SK-N-SH (cell line): Measurements from ENCODE around the gene TAOK1. TPM values are rescaled to one million over a fixed set of nuclear protein-coding genes. Genes with fewer than 3 reads are reported as not detected.

ENCODE experiments used
- CTCF ChIA-PET: fragments of 300-600, 350-600 bp; formaldehyde crosslinking; extraction: SDS; loops from one replicate; lab custom pipeline; 2021; lab: Yijun Ruan, JAX
- POLR2A ChIA-PET: fragments of 350-600 bp; sonication (Branson Sonifier 250); formaldehyde crosslinking; extraction: SDS; loops from one replicate; lab custom pipeline; 2020; ENCODE audit warnings: antibody characterized with exemption, inconsistent platforms; lab: Yijun Ruan, JAX
- DNase-seq: peaks from one replicate; pipeline ENCODE4 v3.0.0; 2012
- H2AFZ ChIP-seq: fragments of 200-600 bp; sonication (generic); 2 replicates; pipeline ENCODE4 v1.8.1; 2016; ENCODE audit warnings: antibody characterized with exemption, mild to moderate bottlenecking, low read depth
- H3F3A ChIP-seq: fragments of 200-600 bp; sonication (generic); replicated peaks from 2 replicates; pipeline ENCODE3; 2016; ENCODE audit warnings: antibody characterized with exemption, mild to moderate bottlenecking; ENCODE audit not compliant: insufficient read depth
- H3K27ac ChIP-seq, 2 experiments: fragments of 200-500 bp in 1 of 2; fragments of 200-600 bp in 1 of 2; sonication (Bioruptor generic) in 1 of 2; sonication (generic), shearing (Covaris generic) in 1 of 2; 2 replicates each; pipeline versions ENCODE4 v1.5.1 to v1.6.1; 2014 to 2016; ENCODE audit warnings: low read depth in 2 of 2, inconsistent platforms in 1 of 2, low read length in 1 of 2, mild to moderate bottlenecking in 1 of 2, mixed read lengths in 1 of 2
- H3K27me3 ChIP-seq: fragments of 200-600 bp; sonication (generic), shearing (Covaris generic); 2 replicates; pipeline ENCODE4 v1.6.1; 2016; ENCODE audit warnings: mixed run types; ENCODE audit not compliant: insufficient read depth
- H3K36me3 ChIP-seq, 2 experiments: fragments of 200-500 bp in 1 of 2; fragments of 200-600 bp in 1 of 2; sonication (Bioruptor generic) in 1 of 2; sonication (generic) in 1 of 2; replicated peaks in 1 of 2; 2 replicates each; pipeline versions ENCODE3 to v1.5.1; 2014 to 2016; ENCODE audit warnings: low read length in 1 of 2, mild to moderate bottlenecking in 1 of 2; ENCODE audit not compliant: insufficient read depth in 2 of 2, control insufficient read depth in 1 of 2
- H3K4me1 ChIP-seq, 2 experiments: fragments of 200-500 bp in 1 of 2; fragments of 200-600 bp in 1 of 2; sonication (Bioruptor generic) in 1 of 2; sonication (generic), shearing (Covaris generic) in 1 of 2; 2 replicates each; pipeline versions ENCODE4 v1.5.1 to v1.6.1; 2014 to 2016; ENCODE audit warnings: low read depth in 1 of 2, low read length in 1 of 2, mixed run types in 1 of 2; ENCODE audit not compliant: insufficient read depth in 2 of 2, control insufficient read depth in 1 of 2
- H3K4me2 ChIP-seq: fragments of 200-600 bp; sonication (generic), shearing (Covaris generic); 2 replicates; pipeline ENCODE4 v1.6.1; 2017; ENCODE audit warnings: mixed run types
- H3K4me3 ChIP-seq, 2 experiments: fragments of 200-500 bp in 1 of 2; fragments of 200-600 bp in 1 of 2; sonication (Bioruptor generic) in 1 of 2; sonication (generic), shearing (Covaris generic) in 1 of 2; 2 replicates each; pipeline versions ENCODE4 v1.5.1 to v1.8.1; 2014 to 2016; ENCODE audit warnings: low read depth in 2 of 2, inconsistent platforms in 1 of 2, low read length in 1 of 2, mild to moderate bottlenecking in 1 of 2, mixed read lengths in 1 of 2, moderate library complexity in 1 of 2
- H3K79me2 ChIP-seq: fragments of 200-600 bp; sonication (generic); 2 replicates; pipeline ENCODE4 v1.8.1; 2017; ENCODE audit warnings: mild to moderate bottlenecking; ENCODE audit not compliant: insufficient read depth
- H3K9ac ChIP-seq: fragments of 200-600 bp; sonication (generic); 2 replicates; pipeline ENCODE4 v1.6.1; 2017; ENCODE audit warnings: mixed run types
- H3K9me2 ChIP-seq: fragments of 200-600 bp; sonication (generic); 2 replicates; pipeline ENCODE4 v1.6.1; 2017; ENCODE audit warnings: mixed run types
- H3K9me3 ChIP-seq: fragments of 200-600 bp; sonication (generic); 2 replicates; pipeline ENCODE4 v1.6.1; 2017; ENCODE audit warnings: mixed run types, mild to moderate bottlenecking, moderate library complexity
- H4K20me1 ChIP-seq: fragments of 200-600 bp; sonication (generic); 2 replicates; pipeline ENCODE4 v1.6.1; 2017; ENCODE audit warnings: mild to moderate bottlenecking, mixed run types; ENCODE audit not compliant: insufficient read depth
- EZH2phosphoT487 ChIP-seq: fragments of 200-600 bp; sonication (generic); IDR thresholded peaks from 2 replicates; pipeline ENCODE4 v1.6.1; 2017; ENCODE audit warnings: low read depth, mixed run types, mild to moderate bottlenecking, antibody characterized with exemption, moderate library complexity, borderline replicate concordance
- GABPA ChIP-seq: IDR thresholded peaks from 2 replicates; pipeline ENCODE4 v1.4.0; 2012; ENCODE audit warnings: low read depth, mild to moderate bottlenecking
- IRF3 ChIP-seq: fragments of 150-350 bp; IDR thresholded peaks from 2 replicates; pipeline ENCODE4 v1.6.1; 2016; ENCODE audit warnings: mild to moderate bottlenecking, low read depth, low read length
- JUND ChIP-seq: IDR thresholded peaks from 2 replicates; pipeline ENCODE4 v1.4.0; 2012
- MAX ChIP-seq: IDR thresholded peaks from 2 replicates; pipeline ENCODE4 v1.4.0; 2012; ENCODE audit warnings: low read depth
- MEF2A ChIP-seq: IDR thresholded peaks from 2 replicates; pipeline ENCODE4 v1.4.0; 2012; ENCODE audit warnings: low read depth, borderline replicate concordance
- MXI1 ChIP-seq: IDR thresholded peaks from 2 replicates; pipeline ENCODE4 v1.6.1; 2012; ENCODE audit warnings: mild to moderate bottlenecking, low read depth, low read length, improper control_type of control experiment
- RCOR1 ChIP-seq: fragments of 150-350 bp; IDR thresholded peaks from 2 replicates; pipeline ENCODE4 v1.6.1; 2017; ENCODE audit warnings: antibody characterized with exemption, low read length
- RFX5 ChIP-seq: IDR thresholded peaks from 2 replicates; pipeline ENCODE4 v1.6.1; 2012; ENCODE audit warnings: mild to moderate bottlenecking, improper control_type of control experiment, low read length
- SIN3A ChIP-seq: IDR thresholded peaks from 2 replicates; pipeline ENCODE4 v1.6.1; 2012; ENCODE audit warnings: low read depth, mild to moderate bottlenecking, low read length, moderate library complexity, borderline replicate concordance
- WGBS: methylation state at CpG from one replicate; pipeline ENCODE4 v1.1.6; 2017; ENCODE audit warnings: low lambda C conversion rate; 5-methylcytosine and 5-hydroxymethylcytosine counted together
- polyA plus RNA-seq, 3 experiments: library from polyadenylated mRNA; depleted of rRNA; stranded (reverse); fragments of >200 nt; gene quantifications; 2 replicates each; pipeline ENCODE4 v1.2.3, GENCODE V29; 2012
- TF ChIP-seq, protein P1 (sequence below): IDR thresholded peaks from 2 replicates; pipeline ENCODE4; 2012
- TF ChIP-seq, protein P2 (sequence below): fragments of 150-350 bp; IDR thresholded peaks from 2 replicates; pipeline ENCODE4 v1.6.1; 2017; ENCODE audit warnings: antibody characterized with exemption, low read length, low read depth, borderline replicate concordance

The TAOK1 gene
- polyA plus RNA-seq, 1 of the 3 experiments (the other 2 are of a cell fraction): 5.9 TPM

GRCh38 chr17:29504711-29505110 lies 114.5 kb downstream of the TAOK1 start:
- H3K9ac ChIP-seq: no peak overlapping the region
- no peak overlapping the region for H3K27ac ChIP-seq
- DNase-seq: no peak
- no peak overlapping the region for H3K4me3 ChIP-seq
- peaks cover 9% of the 10 kb centered on the region; the same call in 1 of the 2 replicates for H3K79me2 ChIP-seq
- peaks cover 22% of the 10 kb centered on the region for H3F3A ChIP-seq
- H3K4me2 ChIP-seq: no peak overlapping the region
- no peaks in the 10 kb centered on the region for H3K4me1 ChIP-seq
- H2AFZ ChIP-seq: no peak overlapping the region
- ChIA-PET POLR2A (no interaction called here), CTCF (interaction anchor here (0.7 to 1.4 kb wide), 4 partner anchors 76 to 356 kb away, joined by 3 to 4 read pairs (median 3); no protein-coding TSS in a partner anchor)
- 79% methylated on average over 1 of the region's 1 CpG for WGBS
- peaks cover 29 to 92% of the 10 kb centered on the region in 2 experiments for H3K36me3 ChIP-seq
- H3K9me2 ChIP-seq: no peaks in the 10 kb centered on the region
- no peaks in the 10 kb centered on the region for H4K20me1 ChIP-seq
- no peaks in the 10 kb centered on the region for H3K27me3 ChIP-seq
- TF ChIP-seq IRF3 (no peak), SIN3A (no peak), RFX5 (no peak), MEF2A (no peak)
- TF ChIP-seq, protein P1, sequence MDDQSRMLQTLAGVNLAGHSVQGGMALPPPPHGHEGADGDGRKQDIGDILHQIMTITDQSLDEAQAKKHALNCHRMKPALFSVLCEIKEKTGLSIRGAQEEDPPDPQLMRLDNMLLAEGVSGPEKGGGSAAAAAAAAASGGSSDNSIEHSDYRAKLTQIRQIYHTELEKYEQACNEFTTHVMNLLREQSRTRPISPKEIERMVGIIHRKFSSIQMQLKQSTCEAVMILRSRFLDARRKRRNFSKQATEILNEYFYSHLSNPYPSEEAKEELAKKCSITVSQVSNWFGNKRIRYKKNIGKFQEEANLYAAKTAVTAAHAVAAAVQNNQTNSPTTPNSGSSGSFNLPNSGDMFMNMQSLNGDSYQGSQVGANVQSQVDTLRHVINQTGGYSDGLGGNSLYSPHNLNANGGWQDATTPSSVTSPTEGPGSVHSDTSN: no peak
- TF ChIP-seq, all 33 proteins: peak for 0
- H3K9me3 ChIP-seq: no peaks in the 10 kb centered on the region

DNA sequence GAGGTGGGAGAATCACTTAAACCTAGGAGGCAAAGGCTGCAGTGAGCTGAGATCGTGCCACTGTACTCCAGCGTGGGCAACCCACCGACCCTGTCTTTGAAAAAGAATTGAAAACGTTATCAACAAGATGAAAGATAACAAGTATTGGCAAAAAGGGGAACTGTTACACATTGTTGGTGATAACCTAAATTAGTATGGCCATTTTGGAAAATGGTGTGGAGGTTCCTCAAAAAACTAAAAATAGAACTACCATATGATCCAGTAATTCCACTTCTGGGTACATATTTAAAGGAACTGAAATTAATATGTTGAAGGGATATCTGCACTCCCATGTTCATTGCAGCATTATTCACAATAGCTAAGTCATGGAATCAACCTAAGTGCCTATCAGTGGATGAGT lies 115.7 kb downstream of the TAOK1 start:
- Histone ChIP-seq H3K36me3 (peaks cover 30 to 91% of the 10 kb centered on the region in 2 experiments), H4K20me1 (no peaks in the 10 kb centered on the region), H3K4me3 (no peak overlapping the region), H3K4me1 (no peaks in the 10 kb centered on the region), H3K79me2 (0 out of 2 replicates have a peak, but pooled peaks cover 4% of the 10 kb centered on the region), H3K27me3 (no peaks in the 10 kb centered on the region), H3K27ac (no peak overlapping the region), H3F3A (peaks cover 29% of the 10 kb centered on the region), H3K9me2 (no peaks in the 10 kb centered on the region), H2AFZ (no peak overlapping the region), H3K9ac (no peak overlapping the region), H3K9me3 (no peaks in the 10 kb centered on the region), H3K4me2 (no peak overlapping the region)
- ChIA-PET CTCF (no interaction called here), POLR2A (no interaction called here)
- no peak for TF ChIP-seq MXI1
- whole genome bisulfite sequencing: 80% methylated on average over 4 of the region's 4 CpGs
- DNase-seq: no peak

DNA sequence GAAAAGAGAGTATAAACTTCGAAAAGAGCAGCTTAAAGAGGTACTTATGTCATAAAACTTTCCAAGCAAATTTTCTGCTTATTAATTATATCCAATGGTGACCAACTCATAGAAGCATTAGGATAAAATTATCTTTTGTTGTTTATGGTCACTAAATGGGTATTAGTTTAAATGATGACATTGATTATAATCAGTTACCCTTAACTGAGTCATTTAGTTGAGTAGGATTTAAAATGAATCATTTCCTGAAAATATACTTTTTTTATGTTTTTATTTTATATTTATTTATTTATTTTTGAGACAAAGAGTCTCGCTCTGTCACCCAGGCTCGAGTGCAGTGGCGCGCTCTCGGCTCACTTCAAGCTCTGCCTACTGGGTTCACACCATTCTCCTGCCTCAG lies 120.8 kb downstream of the TAOK1 start:
- Histone ChIP-seq H3F3A (peaks cover 23% of the 10 kb centered on the region), H3K9me2 (no peaks in the 10 kb centered on the region), H3K4me2 (no peak overlapping the region), H3K27ac (peak overlapping the region in 1 of 2 experiments; percentile 57; a peak in 1 of 4 replicates), H4K20me1 (no peaks in the 10 kb centered on the region), H2AFZ (no peak overlapping the region), H3K27me3 (no peaks in the 10 kb centered on the region), H3K9ac (no peak overlapping the region), H3K4me1 (0 out of 4 replicates have a peak, but pooled peaks cover 0 to 7% of the 10 kb centered on the region in 2 experiments), H3K79me2 (0 out of 2 replicates have a peak, but pooled peaks cover 4% of the 10 kb centered on the region), H3K4me3 (no peak overlapping the region), H3K36me3 (peaks cover 20 to 75% of the 10 kb centered on the region in 2 experiments), H3K9me3 (no peaks in the 10 kb centered on the region)
- POLR2A ChIA-PET: no interaction called here
- WGBS: 94% methylated on average over 6 of the region's 6 CpGs
- TF ChIP-seq EZH2phosphoT487 (no peak), MAX (no peak), GABPA (no peak), JUND (no peak), RCOR1 (no peak)
- TF ChIP-seq, protein P2, sequence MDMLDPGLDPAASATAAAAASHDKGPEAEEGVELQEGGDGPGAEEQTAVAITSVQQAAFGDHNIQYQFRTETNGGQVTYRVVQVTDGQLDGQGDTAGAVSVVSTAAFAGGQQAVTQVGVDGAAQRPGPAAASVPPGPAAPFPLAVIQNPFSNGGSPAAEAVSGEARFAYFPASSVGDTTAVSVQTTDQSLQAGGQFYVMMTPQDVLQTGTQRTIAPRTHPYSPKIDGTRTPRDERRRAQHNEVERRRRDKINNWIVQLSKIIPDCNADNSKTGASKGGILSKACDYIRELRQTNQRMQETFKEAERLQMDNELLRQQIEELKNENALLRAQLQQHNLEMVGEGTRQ: no peak
- no peak for DNase-seq
- CTCF ChIA-PET: no interaction called here
